Hematopoietic multipotent progenitor cell treated with erythropoietin and hydrocortisone succinate and interleukin-3 and kit ligand, for 8 days (in vitro differentiated cells): ENCODE measurements around the gene ANKRD10.

Experiments
- DNase-seq: peaks from one replicate; pipeline ENCODE4 v3.0.0-alpha.2; 2015

The ANKRD10 gene

DNA sequence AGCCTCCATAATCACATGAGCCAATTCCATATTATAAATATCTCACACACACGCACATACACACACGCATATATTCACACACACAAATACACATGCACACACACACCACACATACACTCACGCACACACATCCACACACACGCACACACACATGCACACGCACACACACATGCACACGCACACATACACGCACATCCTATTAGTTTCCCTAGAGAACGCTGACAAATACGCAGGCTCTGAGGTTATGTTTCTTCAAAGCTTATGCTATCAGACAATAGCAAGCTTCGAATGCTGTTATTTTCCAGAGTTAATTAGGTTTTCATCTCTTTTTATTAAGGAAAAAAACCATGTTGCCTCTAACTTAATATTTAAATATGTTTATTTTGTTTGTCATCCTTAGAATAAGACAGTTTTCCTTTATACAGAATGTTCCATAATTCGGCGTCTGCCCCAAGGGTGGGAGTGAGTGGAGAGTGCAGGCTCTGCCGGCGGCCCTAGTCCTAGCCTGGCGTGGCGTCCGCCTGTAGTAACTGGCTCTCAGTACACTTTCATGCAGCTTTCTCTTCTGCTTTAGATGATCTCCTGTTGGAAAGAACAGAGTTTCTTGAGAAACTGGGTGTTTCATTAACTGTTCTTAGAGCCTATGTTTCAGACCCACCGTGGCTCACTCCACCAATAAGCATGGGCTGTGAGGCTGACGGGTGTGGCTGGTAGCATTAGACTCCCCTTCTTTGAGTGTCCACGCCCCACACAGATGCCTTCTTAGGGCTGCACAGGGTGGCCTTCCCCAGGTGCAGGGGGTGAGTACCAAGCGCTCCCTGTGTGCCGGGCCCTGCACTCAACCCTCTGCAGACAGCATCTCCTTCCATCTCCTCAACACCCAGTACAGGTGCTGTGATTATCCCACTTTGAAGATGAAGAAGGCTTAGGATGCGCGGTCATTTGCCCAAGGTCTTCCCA is 30.4 kb upstream of the ANKRD10 start:
- no peak for DNase-seq

DNA sequence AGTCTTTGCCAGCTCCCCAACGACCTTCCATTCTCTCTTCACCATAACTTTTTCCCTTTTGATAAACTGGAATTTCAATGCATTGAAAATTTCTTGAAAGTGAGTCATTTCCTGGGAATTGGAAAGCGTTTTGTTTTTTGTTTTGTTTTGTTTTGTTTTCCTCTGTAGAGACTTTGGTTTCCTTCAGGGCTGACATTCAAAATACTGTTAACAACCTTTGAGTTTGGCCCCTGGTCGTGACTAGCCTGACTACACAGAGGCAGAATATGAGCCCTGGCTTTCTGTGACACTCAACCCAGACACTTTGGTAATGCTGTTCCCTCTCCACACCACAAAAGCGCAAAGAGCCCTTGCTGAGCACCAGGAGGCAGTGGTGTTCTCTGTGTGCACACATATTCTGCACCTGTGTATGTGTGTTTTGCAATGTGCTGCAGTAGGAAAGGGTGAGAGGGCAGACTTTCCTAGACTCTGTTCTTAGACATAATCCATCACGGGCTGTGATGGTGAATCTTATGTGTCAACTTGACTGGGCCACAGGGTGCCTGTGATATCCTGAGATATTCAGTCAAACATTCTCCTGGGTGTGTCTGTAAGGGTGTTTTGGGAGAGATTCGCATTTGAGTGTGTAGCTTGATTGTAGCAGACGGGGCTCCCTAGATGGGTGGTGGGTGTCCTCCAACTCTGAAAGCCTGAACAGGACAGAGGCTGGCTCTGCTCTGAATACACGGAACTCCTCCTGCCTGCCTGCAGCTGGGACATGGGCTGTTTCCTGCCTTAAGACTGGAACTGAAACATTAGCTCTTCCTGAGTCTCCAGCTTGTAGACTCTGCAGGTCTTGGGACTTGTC is 29.5 kb upstream of the ANKRD10 start:
- DNase-seq: peak; percentile 35

DNA sequence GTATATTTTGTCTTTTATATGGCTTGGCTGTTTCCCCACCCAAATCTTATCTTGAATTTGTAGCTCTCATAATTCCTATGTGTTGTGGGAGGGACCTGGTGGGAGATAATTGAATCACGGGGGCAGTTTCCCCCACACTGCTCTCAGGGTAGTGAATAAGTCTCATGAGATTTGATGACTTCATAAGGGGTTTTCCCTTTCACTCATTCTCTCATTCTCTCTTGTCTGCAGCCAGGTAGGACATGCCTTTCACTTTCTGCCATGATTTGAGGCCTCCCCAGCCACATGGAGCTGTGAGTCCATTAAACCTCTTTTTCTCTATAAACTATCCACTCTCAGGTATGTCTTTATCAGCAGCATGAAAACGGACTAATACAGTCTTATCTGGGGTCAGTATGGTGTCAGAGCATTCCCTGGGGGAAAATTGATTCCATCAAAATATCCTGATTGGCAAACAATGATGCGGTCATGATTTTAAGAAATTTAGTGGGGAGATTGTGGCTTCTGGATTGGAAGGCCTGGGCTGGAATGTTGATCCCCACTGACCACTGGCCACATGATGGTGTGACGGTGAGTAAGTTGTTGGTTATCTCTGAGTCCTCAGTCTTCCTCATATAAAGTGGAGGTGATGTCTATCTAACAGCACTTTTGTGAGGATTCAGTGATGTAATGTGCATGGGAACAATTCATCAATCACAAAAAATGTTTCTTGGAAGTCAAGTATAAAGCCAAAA is 27.5 kb upstream of the ANKRD10 start:
- no peak for DNase-seq

DNA sequence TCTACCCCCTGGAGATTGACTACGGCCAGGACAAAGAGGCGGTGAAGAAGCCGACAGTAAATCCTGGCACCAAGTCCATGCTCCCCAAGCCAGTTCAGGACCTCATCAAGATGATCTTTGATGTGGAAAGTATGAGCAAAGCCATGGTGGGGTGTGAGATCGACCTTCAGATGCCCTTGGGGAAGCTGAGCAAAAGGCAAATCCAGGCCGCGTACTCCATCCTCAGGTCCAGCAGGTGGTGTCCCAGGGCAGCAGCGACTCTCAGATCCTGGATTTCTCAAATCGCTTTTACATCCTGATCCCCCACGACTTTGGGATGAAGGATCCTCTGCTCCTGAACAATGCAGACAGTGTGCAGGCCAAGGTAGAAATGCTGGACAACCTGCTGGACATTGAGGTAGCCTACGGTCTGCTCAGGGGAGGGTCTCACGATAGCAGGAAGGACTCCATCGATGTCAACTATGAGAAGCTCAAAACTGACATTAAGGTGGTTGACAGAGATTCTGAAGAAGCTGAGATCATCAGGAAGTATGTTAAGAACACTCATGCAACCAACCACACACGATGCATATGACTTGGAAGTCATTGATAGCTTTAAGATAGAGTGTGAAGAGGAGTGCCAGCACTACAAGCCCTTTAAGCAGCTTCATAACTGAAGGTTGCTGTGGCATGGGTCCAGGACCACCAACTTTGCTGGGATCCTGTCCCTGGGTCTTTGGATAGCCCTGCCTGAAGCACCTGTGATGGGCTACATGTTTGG is 24.0 kb upstream of the ANKRD10 start:
- DNase-seq: no peak

- no peak for DNase-seq
These were observed 22.8 kb upstream of the ANKRD10 start for GRCh38 chr13:110937511-110938285.

GRCh38 chr13:110936519-110936918 is 21.6 kb upstream of the ANKRD10 start:
- no peak for DNase-seq

DNA sequence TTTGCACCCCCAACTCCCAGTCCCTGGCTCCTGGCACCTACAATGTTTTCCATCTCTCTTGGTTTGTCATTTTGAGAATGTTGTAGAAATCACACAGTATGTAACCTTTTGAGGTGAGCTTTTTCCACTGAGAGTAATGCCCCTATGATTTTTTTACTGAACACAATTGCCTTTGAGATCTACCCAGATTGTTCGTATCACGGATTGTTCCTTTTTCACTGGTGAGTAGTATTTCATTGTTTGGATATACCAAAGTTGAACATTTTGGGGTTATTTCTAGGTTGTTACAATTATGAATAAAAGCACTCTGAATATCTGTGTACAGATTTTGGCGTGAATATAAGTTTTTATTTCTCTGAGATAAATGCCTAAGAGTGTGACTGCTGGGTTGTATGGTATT is 17.7 kb upstream of the ANKRD10 start:
- no peak for DNase-seq

DNA sequence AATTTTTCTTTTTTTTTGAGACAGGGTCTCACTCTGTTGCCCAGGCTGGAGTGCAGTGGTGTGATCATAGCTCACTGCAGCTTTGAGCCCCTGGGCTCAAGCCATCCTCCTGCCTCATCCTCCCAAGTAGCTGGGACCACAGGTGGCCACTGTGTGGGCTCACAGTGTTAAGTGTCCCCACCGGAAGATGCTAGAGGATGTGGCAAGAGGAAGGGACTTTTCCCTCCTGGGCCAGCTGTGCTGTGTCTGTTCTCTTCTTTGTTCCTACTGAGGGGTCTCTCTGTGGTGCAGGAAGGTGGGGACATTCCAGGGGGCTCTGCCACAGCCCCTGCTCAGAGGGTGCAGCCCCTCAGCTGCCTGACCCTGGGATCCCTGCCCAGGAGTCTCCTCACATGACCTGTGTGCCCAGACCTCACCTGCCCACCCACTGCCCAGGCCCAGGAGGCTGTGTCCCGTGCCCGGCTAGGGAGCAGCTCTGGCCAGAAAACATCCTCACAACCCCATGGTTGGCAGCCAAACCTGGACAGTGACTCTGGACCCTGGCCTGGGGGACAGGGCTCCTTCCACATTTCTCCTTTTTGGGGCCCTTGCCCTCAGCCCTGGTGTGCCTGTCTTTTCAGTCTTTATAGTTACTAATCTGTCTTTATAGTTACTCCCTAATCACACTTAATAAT is 14.4 kb upstream of the ANKRD10 start:
- DNase-seq: no peak

GRCh38 chr13:110925023-110925612 is 10.2 kb upstream of the ANKRD10 start:
- peak; percentile 44 for DNase-seq

GRCh38 chr13:110924639-110924934 is 9.7 kb upstream of the ANKRD10 start:
- DNase-seq: no peak

DNA sequence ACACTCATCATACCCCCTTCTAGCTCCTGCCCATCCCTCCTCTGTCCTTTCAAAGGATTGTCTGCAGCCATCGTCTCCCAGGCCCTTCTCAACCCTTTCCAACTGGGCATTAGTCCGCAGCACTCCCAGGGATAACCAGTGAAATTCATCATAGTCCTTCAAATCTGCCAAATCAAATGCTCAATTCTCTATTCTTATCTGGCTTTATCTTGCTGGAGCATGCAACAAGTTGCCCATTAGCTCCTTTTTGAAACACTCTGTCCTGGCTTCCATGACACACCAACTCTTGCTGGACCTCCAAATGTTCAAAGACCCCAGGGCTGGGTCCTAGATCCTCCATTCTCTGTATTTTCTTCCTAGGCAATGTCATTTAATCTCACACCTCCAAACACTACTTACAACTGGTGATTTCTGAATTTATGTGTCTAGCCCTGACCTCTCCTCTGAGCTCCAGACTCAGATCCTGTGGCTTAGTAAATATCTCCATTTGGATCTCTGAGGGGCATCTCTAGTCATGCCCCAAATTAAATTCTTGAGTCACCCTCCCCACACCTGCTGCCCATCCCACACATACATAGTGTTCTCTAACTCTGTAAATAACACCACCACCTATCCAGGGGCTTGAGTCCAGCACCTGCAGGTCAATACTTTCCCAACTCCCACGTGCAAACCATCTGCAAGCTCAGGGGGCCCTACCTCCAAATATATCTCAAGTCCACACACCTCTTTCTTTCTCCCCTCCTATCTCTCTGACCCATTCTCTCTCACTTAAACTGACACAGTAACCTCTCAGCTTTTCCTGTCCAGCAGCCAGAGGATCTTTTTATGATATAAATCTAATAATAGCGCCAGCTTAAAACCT is 9.1 kb upstream of the ANKRD10 start:
- no peak for DNase-seq

DNA sequence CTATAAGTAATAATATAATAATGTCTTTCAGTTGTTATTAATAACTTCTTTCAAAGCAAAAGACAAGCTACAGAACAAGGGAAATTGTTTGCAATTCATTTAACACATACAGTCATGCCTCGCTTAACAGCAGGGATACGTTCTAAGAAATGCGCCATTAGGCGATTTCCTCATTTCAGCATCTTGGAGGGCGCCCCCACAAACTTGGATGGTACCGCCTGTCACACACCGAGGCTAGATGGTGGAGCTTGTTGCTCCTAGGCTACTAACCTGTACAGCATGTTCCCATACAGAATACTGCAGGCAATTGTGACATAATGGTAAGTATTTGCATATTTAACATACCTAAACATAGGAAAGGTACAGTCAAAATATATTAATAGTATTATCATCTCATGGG is 8.2 kb upstream of the ANKRD10 start:
- DNase-seq: no peak

- DNase-seq: no peak
These were observed 7.6 kb upstream of the ANKRD10 start for GRCh38 chr13:110922506-110922905.

GRCh38 chr13:110921695-110922094 is 6.8 kb upstream of the ANKRD10 start:
- no peak for DNase-seq

DNA sequence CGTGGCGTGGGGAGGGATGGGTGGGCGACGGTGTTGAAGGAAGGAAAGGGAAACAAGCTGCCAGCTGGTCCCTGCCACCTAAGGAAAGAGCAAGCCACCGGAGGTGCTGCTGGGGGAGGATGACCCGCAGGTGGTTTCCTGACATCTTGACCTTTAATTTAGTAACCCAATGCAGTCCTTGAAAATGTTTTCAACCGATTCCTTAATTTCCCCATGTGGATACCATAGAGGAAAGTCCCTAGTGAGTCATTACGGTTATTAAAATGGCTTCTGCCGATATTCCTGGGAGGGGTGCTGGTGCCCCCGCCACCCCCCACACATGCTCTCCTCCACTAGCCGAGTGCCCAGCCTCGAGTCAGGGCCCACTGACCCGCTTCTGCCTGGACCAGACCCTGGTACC is 6.3 kb upstream of the ANKRD10 start:
- no peak for DNase-seq

- DNase-seq: no peak
These were observed 5.2 kb upstream of the ANKRD10 start for GRCh38 chr13:110920038-110920437.

DNA sequence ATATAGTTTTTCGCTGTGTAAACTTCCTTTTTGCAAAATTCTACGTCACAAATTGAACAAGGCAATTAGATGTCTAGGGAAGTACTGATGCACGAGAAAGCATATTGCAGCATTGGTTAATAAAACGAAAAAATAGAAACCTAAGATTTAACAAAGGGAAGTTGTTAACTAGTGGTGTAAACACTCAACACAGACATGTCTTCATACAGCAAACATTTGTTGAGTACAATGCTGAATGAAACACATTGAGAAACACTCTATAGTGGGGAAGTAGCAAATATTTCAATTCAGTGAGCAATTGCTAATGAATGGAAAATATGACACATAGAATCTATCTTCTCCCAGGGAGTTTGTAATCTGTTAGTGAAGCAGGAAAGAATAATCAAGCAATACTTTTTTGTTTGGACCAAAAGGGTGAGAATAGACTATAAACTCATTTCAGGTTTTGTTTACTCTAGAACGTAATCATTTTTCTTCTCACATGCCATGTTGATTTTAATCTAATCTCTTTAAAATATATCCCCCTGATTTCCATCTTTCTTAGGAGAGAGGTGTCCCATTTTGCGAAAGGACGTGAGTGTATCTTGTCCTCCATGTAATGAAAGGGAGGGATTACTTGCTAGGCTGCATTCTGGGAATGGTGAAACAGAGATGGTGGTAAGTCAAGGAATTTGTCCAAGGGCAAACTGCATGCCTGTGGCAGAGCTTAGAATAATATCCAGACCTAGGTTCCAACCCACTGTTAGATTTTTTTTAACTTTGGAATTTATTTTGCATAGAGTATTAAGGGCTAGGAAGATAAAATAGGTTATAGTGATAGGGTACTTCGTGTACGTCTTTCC is 1.7 kb upstream of the ANKRD10 start:
- peak; percentile 34 for DNase-seq

DNA sequence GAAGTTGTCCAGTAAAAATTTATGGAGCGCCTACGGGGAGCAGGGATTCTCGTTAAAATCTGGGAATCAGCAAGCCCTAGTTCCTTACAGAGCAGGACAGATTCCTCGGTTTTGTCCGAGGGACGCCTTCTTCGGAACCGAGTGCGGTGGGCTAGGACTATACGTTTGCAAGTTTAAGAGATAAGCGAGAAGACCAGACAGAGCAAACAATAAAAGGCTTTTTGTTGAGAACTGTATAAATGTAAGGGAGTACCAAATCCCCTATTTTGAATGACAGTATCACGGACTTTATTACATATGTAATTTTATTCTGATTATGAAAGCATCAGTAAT is 971 bp upstream of the ANKRD10 start:
- peak; percentile 29 for DNase-seq
